HL-60/S4 (cell line): ENCODE data around the gene CD180.

Source experiments
- in situ Hi-C: fragments of 300-500 bp; cut with MboI; formaldehyde crosslinking; loops from 2 replicates; pipeline ENCODE4 v1.14.3; 2022; ENCODE audit warnings: low sequenced_read_pairs

Gene CD180

DNA sequence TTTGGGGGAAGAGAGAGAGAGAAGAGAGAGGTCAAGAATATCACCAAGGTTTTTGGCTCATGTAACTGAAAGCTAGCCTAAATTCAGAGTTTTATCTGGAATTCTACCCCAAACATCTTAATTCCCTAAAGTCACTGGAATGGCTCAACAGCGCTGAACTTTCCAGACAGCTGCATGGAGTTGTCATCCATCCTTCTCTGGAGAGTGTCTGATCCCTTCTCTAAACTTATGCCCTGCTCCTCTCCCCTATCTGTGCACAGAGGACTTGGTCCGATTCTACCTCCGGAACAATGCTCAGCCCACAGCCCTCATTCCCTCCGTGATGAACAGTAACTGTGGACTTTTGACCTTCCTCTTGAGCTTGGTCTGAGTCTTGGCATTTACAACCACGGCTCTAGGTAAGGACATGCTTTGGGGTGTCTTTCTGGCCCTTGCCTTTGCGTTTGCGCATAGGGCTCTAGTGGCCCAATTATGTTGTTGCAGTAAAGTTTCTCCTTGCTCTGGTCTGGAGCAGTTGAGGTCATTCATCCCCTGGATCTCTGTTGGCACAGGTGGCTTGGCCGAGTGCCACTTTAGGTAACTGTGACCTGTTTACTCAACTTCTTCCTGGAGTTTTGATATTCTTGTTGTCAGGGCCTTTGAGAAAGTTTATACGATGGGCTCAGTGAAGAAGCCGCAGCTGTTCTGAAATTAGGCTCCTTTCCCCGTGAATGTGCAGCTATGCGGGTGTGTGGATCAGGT is 18.3 kb upstream of the CD180 start:
- in situ Hi-C loops, result loop anchor here (5.0 kb wide), 1 partner anchor 53 kb away; no protein-coding TSS in a partner anchor

DNA sequence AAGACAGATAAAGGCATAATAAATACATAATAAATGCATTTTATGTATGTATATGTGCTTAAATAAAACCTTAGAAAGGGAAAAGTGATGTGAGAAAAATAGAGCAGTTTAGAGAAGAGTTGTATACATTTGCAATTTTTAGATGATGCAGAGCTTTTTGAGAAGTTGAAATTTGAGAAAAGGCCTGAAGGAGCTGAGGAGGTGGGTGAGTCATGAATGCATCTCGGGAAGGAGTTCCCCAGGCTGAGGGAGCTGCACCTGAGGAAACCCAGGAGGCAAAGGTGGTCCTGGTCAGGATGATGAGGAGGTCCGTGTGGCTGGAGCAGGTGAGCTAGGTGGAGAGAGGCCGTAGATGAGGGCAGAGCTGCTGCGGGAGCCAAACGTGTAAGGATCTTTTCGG is 17.4 kb upstream of the CD180 start:
- in situ Hi-C loops, result loop anchor here (5.0 kb wide), 1 partner anchor 52 kb away; no protein-coding TSS in a partner anchor

DNA sequence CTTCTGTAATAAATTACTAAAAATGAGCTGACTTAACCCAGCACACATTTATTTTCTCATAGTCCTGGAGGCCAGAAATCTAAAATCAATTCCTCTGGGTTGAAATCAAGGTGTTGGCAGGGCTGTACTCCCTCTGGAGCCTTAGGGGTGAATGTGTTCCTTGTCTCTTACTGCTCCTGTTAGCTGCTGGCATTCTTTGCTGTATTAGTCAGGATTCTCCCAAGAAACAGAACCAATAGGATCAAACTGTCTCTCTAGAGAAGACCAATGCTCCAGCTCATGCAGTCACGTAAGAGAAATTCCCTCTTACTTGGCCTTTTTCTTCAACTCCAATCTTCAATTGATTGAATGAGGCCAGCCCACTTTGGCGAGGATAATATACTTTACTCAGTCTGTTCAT is 15.3 kb upstream of the CD180 start:
- in situ Hi-C loops, result loop anchor here (5.0 kb wide), 1 partner anchor 50 kb away; no protein-coding TSS in a partner anchor

DNA sequence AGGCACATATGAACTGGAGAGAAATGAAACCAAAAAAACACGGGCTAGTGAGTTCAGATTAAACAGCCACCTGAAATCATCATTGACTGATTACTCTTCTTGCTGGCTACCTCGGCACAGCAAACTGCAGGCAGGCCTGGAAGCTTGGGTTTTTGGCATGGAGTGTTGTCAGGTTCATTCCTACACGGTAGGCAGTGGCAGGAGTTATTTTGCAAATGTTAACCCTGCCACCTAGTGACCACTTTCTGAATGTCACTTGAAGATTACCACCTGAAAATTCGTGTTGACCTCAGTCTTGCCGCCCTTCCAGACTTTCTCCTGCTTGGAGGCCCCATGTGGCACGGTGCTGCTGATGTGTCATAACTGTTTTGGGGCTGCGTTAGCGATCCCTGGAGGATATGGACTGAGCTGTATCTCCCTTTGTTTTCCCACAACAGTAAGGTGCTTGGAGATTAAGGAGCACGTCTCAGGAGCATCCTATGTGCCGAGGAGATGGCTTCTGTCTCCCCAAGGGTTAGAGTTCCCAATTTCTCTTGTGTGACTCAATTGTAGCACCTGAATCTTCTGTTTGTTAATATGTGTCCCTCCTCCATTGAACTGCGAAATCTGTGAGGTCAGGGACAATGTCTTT is 12.7 kb upstream of the CD180 start:
- in situ Hi-C loops, result no loop called here

DNA sequence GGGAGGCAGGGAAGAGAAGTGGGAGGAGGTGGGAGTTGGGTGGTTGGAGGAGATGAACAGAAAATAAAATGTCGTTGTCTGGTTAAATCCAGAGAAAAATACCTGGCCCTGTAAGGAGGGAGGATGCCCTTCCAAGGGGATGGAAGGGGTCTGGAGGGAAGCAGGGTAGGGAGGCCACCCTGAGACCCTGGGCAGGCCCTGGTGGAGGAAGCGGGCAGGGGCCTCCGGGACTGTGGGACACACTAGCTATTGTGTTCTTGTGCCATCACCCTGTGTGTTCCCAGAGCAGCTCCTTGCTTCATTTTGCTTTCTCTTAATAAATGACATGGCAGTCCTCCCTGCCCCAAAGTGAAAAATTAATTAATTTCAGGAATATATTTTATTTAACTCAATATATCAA is 11.8 kb upstream of the CD180 start:
- in situ Hi-C loops, result no loop called here

DNA sequence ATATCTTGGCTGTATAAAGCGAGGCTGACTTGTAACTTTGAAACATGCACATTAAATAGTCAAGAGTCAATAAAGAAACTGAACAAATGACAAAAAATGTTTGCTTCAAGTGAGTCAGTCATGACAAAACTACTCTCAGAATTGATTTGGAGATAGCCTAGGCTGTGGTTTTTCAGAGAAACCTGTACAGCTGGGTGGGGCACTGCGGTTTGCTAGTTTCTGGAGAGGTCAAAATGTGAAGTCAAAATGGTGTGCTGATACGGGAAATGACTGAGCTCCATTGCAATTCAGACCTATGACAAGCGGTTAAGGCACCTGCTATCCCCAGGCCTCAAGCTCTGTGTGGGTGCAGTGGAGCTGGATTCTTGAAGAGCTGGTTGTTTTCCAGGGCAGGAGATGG is 10.3 kb upstream of the CD180 start:
- in situ Hi-C loops, result no loop called here

DNA sequence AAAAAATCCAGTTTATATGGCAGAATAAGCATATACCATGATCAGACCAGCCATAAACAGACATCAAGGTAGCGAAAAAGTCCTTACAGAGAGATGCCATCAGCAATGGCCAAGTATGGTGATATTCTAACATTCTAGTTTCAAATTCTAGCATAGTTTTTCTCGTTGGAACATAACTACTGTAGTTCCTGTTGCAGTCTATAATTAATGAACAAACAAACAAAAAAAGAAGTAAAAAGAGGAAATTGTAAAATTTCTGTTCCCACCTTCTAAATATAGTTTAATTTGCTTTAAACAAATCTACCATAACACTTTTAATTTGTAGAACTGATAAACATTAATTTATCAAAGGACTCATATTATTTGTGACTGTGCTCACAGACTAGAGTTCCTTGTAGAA is 9.9 kb upstream of the CD180 start:
- in situ Hi-C loops, result no loop called here

DNA sequence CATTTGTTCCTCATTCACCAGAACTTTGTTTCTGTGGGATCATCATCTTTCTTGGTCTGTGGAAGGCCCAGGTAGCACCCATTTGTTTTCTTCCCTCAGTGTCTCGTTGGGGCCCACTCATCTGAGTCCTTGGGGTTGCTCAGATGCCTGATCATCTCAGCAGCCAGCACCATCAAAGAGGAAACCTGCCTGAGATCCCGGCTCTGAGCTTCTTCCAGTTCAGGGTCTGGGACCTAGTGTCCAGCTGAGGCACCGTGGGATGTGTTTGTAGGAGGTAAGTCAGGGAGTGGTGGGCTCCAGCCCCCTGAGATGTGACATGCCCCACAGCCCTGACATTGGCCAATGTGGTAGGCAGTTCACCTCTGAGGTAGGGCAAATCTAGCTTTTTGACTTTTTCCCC is 9.4 kb upstream of the CD180 start:
- in situ Hi-C loops, result no loop called here

DNA sequence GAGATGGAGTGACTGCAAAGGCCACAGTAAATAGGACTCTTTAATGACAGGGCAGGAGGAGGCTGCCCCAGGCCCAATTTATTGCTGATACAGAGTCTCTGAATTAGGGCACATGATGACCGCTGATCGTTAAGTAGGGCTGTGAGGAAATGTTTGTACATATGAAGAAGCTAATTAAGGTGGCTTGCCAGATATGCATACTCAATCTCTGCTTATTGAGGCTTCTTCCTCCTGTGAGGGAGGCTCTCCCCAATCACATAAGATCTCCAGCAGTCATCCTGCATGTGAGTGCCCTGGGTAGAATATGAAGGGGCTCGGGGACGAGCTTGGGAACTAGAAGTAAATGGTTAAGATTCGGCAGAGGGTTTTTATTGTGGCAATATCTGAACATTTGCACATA is 8.2 kb upstream of the CD180 start:
- in situ Hi-C loops, result no loop called here

DNA sequence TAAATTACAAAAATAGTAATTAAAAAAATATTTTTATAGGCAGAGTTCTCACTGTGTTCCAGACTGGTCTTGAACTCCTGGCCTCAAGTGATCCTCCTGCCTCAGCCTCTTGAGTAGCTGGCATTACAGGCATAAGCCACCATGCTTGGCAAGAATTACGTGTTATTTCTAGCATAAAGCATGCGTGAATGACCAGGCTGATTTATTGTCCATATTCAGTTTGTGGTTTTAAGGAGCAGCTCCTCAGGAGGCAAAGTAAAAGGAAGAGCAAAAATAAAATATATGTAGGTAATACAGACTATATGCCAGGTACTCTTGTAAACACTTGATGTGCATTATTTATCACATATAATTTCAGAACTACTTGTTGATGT is 7.1 kb upstream of the CD180 start:
- in situ Hi-C loops, result no loop called here

DNA sequence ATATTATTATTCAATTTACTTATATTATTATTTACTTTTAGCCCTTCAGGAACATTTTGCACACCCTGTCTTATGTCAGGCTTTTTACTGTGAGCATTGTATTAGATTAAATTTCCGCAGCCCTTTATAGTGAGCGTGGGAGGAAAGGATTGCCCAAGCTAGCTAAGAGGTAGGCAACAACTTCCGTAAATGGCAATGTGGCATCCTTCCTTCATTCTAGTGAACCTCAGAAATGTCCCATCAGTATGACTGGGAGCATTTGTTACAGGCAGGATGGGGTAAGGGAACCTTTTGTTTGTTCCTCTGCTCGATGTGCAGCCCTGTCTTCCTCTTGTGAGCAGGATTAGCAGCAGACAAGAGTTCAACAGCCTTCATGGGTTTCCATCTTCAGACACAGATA is 6.2 kb upstream of the CD180 start:
- in situ Hi-C loops, result no loop called here

DNA sequence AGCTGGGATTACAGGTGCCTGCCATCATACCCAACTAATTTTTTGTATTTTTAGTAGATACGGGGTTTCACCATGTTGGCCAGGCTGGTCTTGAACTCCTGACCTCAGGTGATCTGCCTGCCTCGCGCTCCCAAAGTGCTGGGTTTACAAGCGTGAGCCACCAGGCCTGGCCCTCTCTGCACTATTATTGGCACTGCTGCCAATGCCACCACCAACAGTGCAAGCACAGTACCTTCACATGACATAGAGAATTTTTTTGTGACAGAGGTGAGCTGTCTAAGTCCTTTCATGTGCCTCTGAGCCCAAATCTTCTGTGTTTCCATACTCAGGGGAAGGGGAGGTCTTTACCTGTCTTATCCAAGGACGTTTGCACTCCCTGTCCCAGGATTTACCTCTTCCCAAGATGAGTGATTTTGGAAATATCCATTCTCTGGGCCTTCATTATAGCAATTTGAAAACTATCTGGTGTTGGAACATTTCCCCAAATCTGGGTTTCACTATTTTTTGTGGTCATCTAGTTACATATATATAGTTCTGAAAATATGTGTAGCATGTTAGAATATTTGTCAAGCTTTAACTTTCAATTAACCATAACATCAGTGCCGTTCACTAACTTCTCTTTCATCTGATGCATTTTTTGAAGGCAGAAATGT is 5.4 kb upstream of the CD180 start:
- in situ Hi-C loops, result no loop called here

DNA sequence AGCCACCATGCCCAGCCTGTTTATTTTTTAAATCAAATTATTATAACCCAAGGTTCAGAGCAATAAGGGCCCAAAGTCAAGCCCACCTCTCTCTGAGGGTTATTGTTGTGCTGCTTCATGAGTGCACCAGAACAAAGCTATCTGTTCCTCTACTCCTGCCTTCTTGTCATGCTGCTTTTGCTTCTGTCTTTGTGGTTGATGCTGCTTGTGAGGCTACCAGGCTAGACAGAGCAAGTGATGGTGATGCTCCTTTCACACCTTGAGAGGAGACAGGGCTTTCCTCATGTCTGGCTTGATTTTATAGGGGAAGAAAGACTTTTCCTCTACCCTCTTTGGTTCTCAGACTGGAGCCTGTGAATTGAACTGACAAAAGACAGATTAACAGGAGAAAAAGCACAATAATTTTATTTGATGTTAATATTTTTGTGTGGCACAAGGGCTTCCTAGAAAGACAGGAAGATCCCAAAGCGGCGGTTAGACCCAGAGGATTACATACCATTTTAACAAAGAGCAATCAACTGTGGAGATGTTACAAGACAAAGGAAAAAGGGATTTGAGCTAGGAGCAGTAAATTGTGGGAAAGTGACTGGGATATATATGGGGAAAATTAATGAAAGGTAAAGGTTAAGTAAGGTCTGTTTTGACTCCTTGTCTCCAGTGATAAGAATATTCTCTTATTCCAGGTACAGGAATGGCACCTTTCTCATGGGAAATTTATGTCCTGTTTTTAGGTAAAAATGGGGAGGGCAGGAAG is 4.4 kb upstream of the CD180 start:
- in situ Hi-C loops, result no loop called here

DNA sequence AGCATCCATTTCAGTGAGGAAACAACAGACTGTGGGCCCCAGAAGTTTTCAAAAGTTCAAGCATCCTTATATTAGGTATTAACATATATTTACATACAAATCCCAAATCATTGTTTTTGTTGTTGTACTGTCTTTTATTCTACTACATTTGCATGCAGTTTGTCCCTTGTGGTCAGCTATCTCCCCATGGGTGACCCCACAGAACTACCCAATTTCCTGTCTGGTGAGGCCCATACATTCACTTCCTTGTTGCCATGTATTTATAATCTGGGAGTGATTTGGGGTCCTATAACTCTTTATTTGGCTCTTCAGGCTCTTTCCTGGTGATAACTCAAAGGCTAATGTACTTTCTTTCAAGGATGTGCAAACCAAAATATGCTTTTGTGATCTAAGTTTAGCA is 3.3 kb upstream of the CD180 start:
- in situ Hi-C loops, result no loop called here

DNA sequence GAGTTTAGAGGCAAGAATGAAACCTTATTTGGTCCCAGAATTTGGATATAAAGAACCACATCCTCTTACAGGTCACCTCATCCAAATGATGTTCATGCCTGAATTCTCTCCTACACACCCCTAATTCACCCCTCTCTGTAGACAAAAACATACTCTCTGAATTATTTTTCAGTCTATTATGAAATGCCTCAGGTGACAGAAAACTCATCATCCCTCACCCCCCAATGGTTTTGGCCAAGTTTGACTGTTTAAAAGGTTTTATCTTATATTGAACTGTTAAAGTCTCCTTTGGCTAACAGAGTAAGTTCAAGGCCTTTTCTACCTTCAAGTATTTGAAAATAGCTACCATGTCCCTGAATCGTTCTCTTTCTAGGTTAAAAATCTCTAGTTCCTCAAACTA is 2.3 kb upstream of the CD180 start:
- in situ Hi-C loops, result no loop called here

DNA sequence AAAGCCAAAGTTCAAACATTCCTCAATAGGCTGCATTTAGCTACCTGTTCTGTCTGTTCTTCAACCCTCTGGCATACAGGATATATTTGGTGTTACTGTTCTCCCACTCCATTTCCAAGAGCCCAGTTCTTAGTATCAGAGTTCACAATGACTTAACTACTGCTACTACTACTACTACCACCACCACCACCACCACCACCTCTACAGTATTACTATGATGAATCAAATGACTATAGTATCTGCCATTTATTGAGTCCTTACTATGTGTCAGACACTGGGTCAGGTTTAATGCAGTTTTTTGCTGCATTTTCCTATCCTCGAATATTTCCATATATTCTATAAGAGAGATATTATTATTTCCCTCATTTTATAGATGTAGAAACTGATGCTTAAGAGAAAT is 937 bp upstream of the CD180 start:
- in situ Hi-C loops, result no loop called here

DNA sequence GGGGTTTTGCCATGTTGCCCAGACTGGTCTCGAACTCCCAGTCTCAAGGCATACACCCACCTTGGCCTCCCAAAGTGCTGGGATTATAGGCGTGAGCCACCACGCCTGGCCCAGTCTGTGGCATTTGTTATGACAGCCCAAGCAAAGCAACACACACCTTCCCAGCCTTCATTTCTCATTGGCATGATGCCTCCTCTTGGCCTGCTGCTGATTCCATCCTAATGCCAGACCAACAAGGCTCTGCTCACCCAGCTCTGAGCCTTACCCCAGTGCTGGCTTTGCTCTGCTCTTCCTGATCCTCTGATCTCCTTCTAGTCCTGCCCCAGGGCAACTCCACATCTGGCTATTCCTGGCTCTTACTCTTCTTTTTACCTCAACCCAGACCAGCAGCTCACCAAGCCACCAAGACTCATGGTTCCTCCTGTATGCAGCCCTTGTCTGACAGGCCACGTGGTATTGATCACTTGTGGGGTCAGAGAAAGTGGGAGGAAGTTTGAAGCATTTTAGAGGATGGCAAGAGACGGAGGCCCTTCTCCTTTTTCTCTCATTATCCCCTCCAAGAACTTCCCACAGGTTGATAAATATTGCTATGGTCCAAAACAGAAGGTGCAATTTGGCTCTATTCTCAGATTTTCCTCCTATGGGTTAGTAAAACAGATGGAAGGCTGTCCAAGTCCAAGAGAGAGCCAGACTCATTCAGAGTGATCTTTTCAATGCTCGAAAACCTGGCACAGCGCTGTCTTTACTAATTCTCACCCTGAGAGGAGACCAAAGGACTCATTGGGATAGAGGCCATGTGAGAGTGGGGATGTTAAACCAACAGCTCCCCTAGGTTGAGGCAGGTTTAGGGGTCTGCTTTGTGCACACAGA is 958 bp downstream of the CD180 start:
- in situ Hi-C loops, result no loop called here

DNA sequence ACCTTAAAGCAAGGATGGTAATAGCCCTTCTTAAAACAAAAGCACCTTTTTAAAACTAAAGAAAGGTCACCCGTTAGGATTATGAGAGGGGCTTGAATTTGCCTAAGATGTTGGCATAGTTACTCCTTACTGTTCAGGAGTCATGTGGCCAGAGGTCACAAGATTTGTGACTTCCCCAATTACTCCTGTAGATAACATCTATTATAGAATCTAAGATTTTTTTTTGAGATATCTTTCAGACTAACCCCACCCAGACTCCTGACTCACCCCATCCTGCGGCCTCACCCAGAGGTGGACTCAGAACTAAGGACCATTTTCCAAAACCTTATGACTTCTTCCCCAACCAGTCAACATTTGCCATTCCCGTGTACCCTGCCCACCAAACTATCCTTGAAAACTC is 2.4 kb downstream of the CD180 start:
- in situ Hi-C loops, result no loop called here

DNA sequence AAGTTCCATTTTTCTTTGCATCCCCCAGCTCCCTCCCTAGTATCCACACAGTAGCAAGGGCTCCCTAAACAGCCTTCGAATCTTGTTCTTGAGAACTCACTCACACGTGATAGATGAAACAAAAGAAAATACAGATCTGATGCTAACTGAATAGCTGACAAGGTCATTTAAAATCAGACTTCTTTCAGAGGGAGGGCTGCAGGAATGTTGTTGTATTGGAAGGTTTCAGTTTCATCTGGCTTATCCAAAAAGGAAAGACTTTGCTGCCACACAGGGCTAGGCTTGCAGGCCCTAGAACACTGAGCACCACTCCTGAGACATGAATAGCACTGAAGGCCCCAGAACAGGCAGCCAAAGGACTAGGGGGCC is 3.2 kb downstream of the CD180 start:
- in situ Hi-C loops, result no loop called here

DNA sequence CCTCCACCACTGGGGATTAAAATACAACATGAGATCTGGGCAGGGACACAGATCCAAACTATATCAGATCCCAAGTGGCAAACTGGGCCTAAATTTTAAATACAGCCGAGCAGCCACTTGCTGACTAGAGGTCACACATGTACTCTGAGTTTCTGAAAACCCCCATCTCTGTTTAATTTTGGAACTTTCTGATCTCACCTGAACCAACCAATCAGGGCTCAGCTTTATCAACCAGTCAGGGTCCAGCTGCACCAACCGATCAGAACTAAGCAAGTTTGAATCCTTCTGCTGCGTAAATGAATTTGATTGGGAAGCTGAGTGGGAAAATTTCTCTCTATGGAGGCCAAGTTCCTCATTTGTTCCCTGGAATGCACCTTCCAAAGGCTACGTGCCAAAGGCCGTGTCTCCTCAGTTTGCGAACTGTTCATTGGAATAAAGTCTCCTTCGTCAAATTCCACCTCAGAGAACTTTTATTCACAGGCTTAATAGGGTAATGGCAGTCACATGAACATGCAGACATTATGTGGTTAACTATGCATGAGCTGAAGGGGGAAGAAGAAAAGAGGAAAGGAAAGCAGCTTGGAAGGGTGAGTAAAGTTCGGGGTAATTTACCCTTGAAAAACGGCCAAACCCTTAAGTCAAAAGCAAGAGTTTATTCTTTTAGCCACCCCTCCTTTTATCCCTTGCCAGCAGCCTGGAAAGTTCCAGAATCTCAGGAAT is 3.7 kb downstream of the CD180 start:
- in situ Hi-C loops, result no loop called here
